Measurements from ENCODE around the gene RASGRF2. TPM values are rescaled to one million over a fixed set of nuclear protein-coding genes. Genes with fewer than 3 reads are reported as not detected.

Gene RASGRF2
- total and polyA plus RNA-seq, 2 experiments from 2014 or later = 0.04 TPM; not detected in 1

DNA sequence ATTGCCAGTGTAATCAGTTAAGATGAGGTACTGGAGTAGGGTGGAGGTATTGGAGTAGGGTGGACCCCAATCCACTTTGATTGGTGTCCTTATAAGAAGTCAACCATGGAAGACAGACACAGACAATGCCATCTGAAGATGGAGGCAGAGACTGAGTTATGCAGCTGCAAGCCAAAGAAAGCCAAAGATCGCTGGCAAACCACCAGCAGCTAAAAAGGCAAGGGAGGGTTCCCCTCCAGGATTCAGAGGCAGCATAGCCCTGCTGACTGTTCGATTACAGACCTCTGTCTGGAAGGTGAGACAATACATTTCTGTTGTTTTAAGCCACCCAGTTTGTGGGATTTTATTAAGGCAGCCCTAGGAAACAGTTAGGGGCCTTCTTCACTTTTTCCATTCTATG, 242.5 kb downstream of the RASGRF2 start:
- WGBS, 2 experiments (ENCODE audit: low coverage in 1 of 2, low lambda C conversion rate in 2 of 2, missing lambda C conversion rate in 2 of 2) = 13 to 27% methylated on average over 2 of the region's 2 CpGs

DNA sequence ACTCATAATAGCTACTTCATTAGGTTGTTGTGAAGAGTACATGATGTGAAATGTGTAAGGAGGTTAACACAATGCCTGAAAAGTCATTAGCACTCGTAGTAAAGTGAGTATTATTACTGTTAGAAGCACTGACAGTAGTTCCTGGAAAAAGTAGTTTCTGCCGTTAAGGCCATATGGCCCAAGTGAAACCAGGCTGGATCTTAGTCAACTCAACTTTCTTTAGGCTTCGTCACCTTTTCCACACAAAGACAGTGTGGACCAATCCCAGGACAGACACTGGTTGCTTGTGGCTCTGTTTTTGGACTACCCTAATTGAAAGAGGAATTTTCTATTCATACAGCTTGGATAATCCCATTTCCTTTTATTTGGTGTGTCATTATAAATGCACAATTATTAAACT, 243.6 kb downstream of the RASGRF2 start:
- no peaks in the 10 kb centered on the region for H3K4me1 ChIP-seq (ENCODE audit: insufficient read depth)
- H3K27ac ChIP-seq = no peak overlapping the region
- H3K9me3 ChIP-seq (ENCODE audit: low read depth) = no peaks in the 10 kb centered on the region
- H3K9ac ChIP-seq = no peak overlapping the region
- TF ChIP-seq EZH2 (IDR thresholded peaks at IDR 0.05; ENCODE audit: insufficient read depth, poor library complexity, severe bottlenecking) = no peak
- TF ChIP-seq EZH2phosphoT487 (IDR thresholded peaks at IDR 0.05; ENCODE audit: insufficient read depth, low read depth) = no peak
- WGBS, 2 experiments (ENCODE audit: low coverage in 1 of 2, low lambda C conversion rate in 2 of 2, missing lambda C conversion rate in 2 of 2) = 68 to 72% methylated on average over 3 of the region's 3 CpGs
- no peaks in the 10 kb centered on the region for H4K20me1 ChIP-seq (ENCODE audit: insufficient read depth)
- no peak overlapping the region for H3K4me3 ChIP-seq
- no peaks in the 10 kb centered on the region for H3K9me2 ChIP-seq (ENCODE audit: insufficient read depth)
- H3K79me2 ChIP-seq (ENCODE audit: insufficient read depth) = no peaks in the 10 kb centered on the region
- H2AFZ ChIP-seq = no peak overlapping the region
- H3K4me2 ChIP-seq (ENCODE audit: unreplicated experiment) = no peak overlapping the region
- in situ Hi-C loops (cut with MboI) = no loop called here
- H3K27me3 ChIP-seq (replicated peaks; ENCODE audit: insufficient read depth) = no peaks in the 10 kb centered on the region
- no peaks in the 10 kb centered on the region for H3F3A ChIP-seq (ENCODE audit: insufficient read depth)
- DNase-seq = no peak
- no peaks in the 10 kb centered on the region for H3K36me3 ChIP-seq (ENCODE audit: low read depth)

More for the DNA sequence above, 242.5 kb downstream of the RASGRF2 start:
- Histone ChIP-seq H3F3A (ENCODE audit: insufficient read depth) (no peaks in the 10 kb centered on the region), H4K20me1 (ENCODE audit: insufficient read depth) (no peaks in the 10 kb centered on the region), H3K9me3 (ENCODE audit: low read depth) (no peaks in the 10 kb centered on the region), H3K9ac (no peak overlapping the region), H3K4me2 (ENCODE audit: unreplicated experiment) (no peak overlapping the region), H3K4me3 (no peak overlapping the region), H3K27me3 (replicated peaks; ENCODE audit: insufficient read depth) (no peaks in the 10 kb centered on the region), H3K4me1 (ENCODE audit: insufficient read depth) (no peaks in the 10 kb centered on the region), H3K79me2 (ENCODE audit: insufficient read depth) (no peaks in the 10 kb centered on the region), H3K36me3 (ENCODE audit: low read depth) (no peaks in the 10 kb centered on the region), H3K9me2 (ENCODE audit: insufficient read depth) (no peaks in the 10 kb centered on the region), H2AFZ (no peak overlapping the region), H3K27ac (no peak overlapping the region)
- DNase-seq = no peak
- TF ChIP-seq EZH2 (IDR thresholded peaks at IDR 0.05; ENCODE audit: insufficient read depth, poor library complexity, severe bottlenecking) (no peak), EZH2phosphoT487 (IDR thresholded peaks at IDR 0.05; ENCODE audit: insufficient read depth, low read depth) (no peak)
- in situ Hi-C loops (cut with MboI) = no loop called here

- no peaks in the 10 kb centered on the region for H3K27me3 ChIP-seq (replicated peaks; ENCODE audit: insufficient read depth)
- H2AFZ ChIP-seq = no peak overlapping the region
- no peak overlapping the region for H3K9ac ChIP-seq
- H3K36me3 ChIP-seq (ENCODE audit: low read depth) = no peaks in the 10 kb centered on the region
- H3K79me2 ChIP-seq (ENCODE audit: insufficient read depth) = no peaks in the 10 kb centered on the region
- DNase-seq = no peak
- H3K27ac ChIP-seq = no peak overlapping the region
- no peaks in the 10 kb centered on the region for H3F3A ChIP-seq (ENCODE audit: insufficient read depth)
- no peaks in the 10 kb centered on the region for H4K20me1 ChIP-seq (ENCODE audit: insufficient read depth)
- no peak overlapping the region for H3K4me3 ChIP-seq
- no peaks in the 10 kb centered on the region for H3K9me3 ChIP-seq (ENCODE audit: low read depth)
- no peaks in the 10 kb centered on the region for H3K4me1 ChIP-seq (ENCODE audit: insufficient read depth)
- no peak for TF ChIP-seq EZH2 (IDR thresholded peaks at IDR 0.05; ENCODE audit: insufficient read depth, poor library complexity, severe bottlenecking)
- no peak for TF ChIP-seq EZH2phosphoT487 (IDR thresholded peaks at IDR 0.05; ENCODE audit: insufficient read depth, low read depth)
- no peak overlapping the region for H3K4me2 ChIP-seq (ENCODE audit: unreplicated experiment)
- in situ Hi-C loops (cut with MboI) = no loop called here
- WGBS, 2 experiments (ENCODE audit: low coverage in 1 of 2, low lambda C conversion rate in 2 of 2, missing lambda C conversion rate in 2 of 2) = 70 to 94% methylated on average over 1 of the region's 1 CpG
- H3K9me2 ChIP-seq (ENCODE audit: insufficient read depth) = no peaks in the 10 kb centered on the region
Observed at GRCh38 chr5:81204205-81204604, 244.0 kb downstream of the RASGRF2 start.

DNA sequence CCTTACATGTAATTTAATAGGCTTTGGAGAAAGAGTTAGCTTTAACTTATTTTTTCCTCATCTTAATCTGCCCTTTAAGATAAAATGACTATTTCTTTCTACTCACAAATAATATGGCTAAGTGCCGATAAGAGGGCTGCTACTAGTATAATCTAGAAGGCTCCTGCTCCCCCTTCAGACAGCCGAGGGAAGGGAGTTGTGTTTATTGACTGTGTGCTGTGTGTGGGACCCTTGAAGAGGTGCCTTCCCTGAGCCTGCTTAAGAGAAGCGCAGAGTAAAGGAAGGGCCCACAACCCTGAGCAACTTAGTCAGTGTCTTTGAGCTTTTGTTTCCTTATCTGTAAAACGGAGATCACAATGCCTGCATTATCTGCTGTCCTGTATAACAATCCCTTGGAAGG, 244.9 kb downstream of the RASGRF2 start:
- 71 to 73% methylated on average over 4 of the region's 4 CpGs for WGBS, 2 experiments (ENCODE audit: low coverage in 1 of 2, low lambda C conversion rate in 2 of 2, missing lambda C conversion rate in 2 of 2)
- Histone ChIP-seq H3K4me2 (ENCODE audit: unreplicated experiment) (no peak overlapping the region), H3K4me1 (ENCODE audit: insufficient read depth) (no peaks in the 10 kb centered on the region), H3K9me2 (ENCODE audit: insufficient read depth) (no peaks in the 10 kb centered on the region), H4K20me1 (ENCODE audit: insufficient read depth) (no peaks in the 10 kb centered on the region), H3K79me2 (ENCODE audit: insufficient read depth) (no peaks in the 10 kb centered on the region), H3K27me3 (replicated peaks; ENCODE audit: insufficient read depth) (no peaks in the 10 kb centered on the region), H3K27ac (no peak overlapping the region), H3F3A (ENCODE audit: insufficient read depth) (no peaks in the 10 kb centered on the region), H3K9me3 (ENCODE audit: low read depth) (no peaks in the 10 kb centered on the region), H3K9ac (no peak overlapping the region), H3K36me3 (ENCODE audit: low read depth) (no peaks in the 10 kb centered on the region), H3K4me3 (no peak overlapping the region), H2AFZ (no peak overlapping the region)
- TF ChIP-seq EZH2phosphoT487 (IDR thresholded peaks at IDR 0.05; ENCODE audit: insufficient read depth, low read depth) (no peak), EZH2 (IDR thresholded peaks at IDR 0.05; ENCODE audit: insufficient read depth, poor library complexity, severe bottlenecking) (no peak)
- in situ Hi-C loops (cut with MboI) = no loop called here
- no peak for DNase-seq

DNA sequence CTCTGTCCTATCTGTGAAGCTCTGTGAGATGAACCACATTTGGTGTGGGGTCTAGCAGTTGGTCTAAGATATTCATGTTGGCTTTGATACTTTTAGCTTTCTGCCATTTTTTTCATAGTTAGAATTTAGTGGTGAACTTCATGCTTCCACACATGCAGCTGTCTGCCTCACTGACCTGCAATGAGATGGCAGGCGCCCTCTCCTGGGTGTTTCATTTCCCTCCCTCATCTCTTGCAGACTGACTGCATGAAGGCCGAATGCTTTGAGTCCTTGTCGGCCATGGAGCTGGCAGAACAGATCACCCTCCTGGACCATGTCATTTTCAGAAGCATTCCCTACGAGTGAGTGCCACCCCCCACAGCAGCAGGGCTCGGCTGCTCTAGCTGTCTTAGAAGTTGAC, 246.8 kb downstream of the RASGRF2 start:
- H3K79me2 ChIP-seq (ENCODE audit: insufficient read depth) = no peaks in the 10 kb centered on the region
- no peak overlapping the region for H3K9ac ChIP-seq
- TF ChIP-seq EZH2 (IDR thresholded peaks at IDR 0.05; ENCODE audit: insufficient read depth, poor library complexity, severe bottlenecking) = no peak
- no peak for TF ChIP-seq EZH2phosphoT487 (IDR thresholded peaks at IDR 0.05; ENCODE audit: insufficient read depth, low read depth)
- in situ Hi-C loops (cut with MboI) = no loop called here
- H3K4me2 ChIP-seq (ENCODE audit: unreplicated experiment) = no peak overlapping the region
- H3K27ac ChIP-seq = no peak overlapping the region
- H3K9me2 ChIP-seq (ENCODE audit: insufficient read depth) = no peaks in the 10 kb centered on the region
- peak; percentile 12 for DNase-seq
- H3K4me3 ChIP-seq = no peak overlapping the region
- no peaks in the 10 kb centered on the region for H3K4me1 ChIP-seq (ENCODE audit: insufficient read depth)
- H3K36me3 ChIP-seq (ENCODE audit: low read depth) = no peaks in the 10 kb centered on the region
- H2AFZ ChIP-seq = no peak overlapping the region
- WGBS, 2 experiments (ENCODE audit: low coverage in 1 of 2, low lambda C conversion rate in 2 of 2, missing lambda C conversion rate in 2 of 2) = 58 to 62% methylated on average over 5 of the region's 5 CpGs
- no peaks in the 10 kb centered on the region for H3K27me3 ChIP-seq (replicated peaks; ENCODE audit: insufficient read depth)
- no peaks in the 10 kb centered on the region for H4K20me1 ChIP-seq (ENCODE audit: insufficient read depth)
- no peaks in the 10 kb centered on the region for H3F3A ChIP-seq (ENCODE audit: insufficient read depth)
- H3K9me3 ChIP-seq (ENCODE audit: low read depth) = no peaks in the 10 kb centered on the region

Measured in GM23248 (cell line).